Measurements from ENCODE around the gene RNPS1. TPM values are rescaled to one million over a fixed set of nuclear protein-coding genes. Genes with fewer than 3 reads are reported as not detected.

RNPS1 gene
- total RNA-seq (2014; rRNA removed; shearing (Covaris generic)), result 372 and 384 TPM in 2 replicates
- 298 and 315 TPM in 2 replicates for polyA plus RNA-seq (2016; fragmentation: Nextera tagmentation; extraction: Ambion mirVana)
- long read RNA-seq, transcript RNPS1-220 (7 exons, 2,037 nt), result major isoform, 95 of 209 reads
- long read RNA-seq, transcript RNPS1-217 (7 exons, 1,514 nt), result minor isoform, 6 of 209 reads
- long read RNA-seq, transcript RNPS1-202 (8 exons, 2,241 nt), result minor isoform, 49 of 209 reads
- long read RNA-seq, transcript RNPS1-203 (8 exons, 2,069 nt), result minor isoform, 16 of 209 reads
- long read RNA-seq, partial matches to known transcripts, result 0 of 209 reads
- long read RNA-seq, other reads (novel, unspliced or antisense), result 32 of 209 reads

DNA sequence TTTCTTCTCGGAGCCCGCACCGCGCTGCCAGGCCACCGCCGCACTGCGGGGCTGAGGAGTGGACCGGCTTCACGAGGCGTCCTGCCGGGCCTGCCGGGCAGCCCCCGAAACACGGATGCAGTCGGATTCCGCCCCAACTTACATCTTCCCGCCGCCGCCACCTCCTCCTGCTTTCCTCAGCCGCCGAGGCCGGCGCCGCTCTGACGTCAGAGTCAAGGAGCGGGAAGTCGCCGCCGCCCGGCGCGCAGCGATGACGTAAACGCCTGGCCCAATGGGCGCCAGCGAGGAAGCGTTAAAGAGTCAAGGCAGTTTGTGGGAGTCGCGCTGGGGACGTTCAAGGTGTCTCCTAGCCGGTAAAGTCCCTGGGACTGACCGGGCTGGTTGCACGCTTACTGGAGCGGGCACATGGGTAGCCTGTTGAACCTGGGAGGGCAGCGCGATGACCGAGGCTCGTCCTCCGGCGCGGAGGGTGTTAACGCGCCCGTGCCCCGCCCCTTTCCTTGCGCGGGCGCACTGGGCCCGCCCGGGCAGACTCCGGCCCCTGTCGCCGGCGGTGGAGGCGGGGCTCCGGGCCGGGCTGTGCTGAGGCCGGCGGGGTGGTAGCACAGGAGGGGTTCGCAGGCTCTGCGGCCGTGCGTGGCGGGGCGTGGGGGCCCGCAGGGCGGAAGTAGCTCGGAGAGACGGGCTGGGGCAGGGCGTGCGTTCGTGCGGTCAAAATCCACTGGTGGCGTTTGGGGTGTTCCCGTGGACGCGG is at the start of gene RNPS1:
Gene RNPS1 (minus strand): TSS at position 214 of the 754 bp plus-strand sequence. CDS start 3,483 bp downstream, outside the sequence.
- H3K36me3 Mint-ChIP-seq (ENCODE audit: low read depth), result peaks cover 42% of the 10 kb centered on the region
- H3K9me3 Mint-ChIP-seq, result no peaks in the 10 kb centered on the region; the same call in 2 of the 3 replicates
- Histone ChIP-seq H3K4me3 (peak within 1 kb of the TSS; percentile 94), H3K4me2 (peak within 1 kb of the TSS; percentile 88), H4K20me1 (replicated peaks; ENCODE audit: insufficient read depth) (peaks cover 44% of the 10 kb centered on the region), H3K27me3 (ENCODE audit: insufficient read depth) (no peaks in the 10 kb centered on the region), H3K27ac (ENCODE audit: low read depth) (peak within 1 kb of the TSS; percentile 97), H3F3A (replicated peaks; ENCODE audit: low read depth) (peaks cover 18% of the 10 kb centered on the region; the same call in 1 of the 2 replicates), H3K79me2 (replicated peaks; ENCODE audit: insufficient read depth) (peaks cover 57% of the 10 kb centered on the region), H3K4me1 (ENCODE audit: insufficient read depth) (peaks cover 20% of the 10 kb centered on the region), H3K9me2 (ENCODE audit: insufficient read depth) (no peaks in the 10 kb centered on the region), H3K36me3 (ENCODE audit: insufficient read depth) (peaks cover 8% of the 10 kb centered on the region; the same call in 1 of the 2 replicates), H2AFZ (peak within 1 kb of the TSS; percentile 99)
- peaks cover 25% of the 10 kb centered on the region for H3K4me1 Mint-ChIP-seq
- H3K4me3 Mint-ChIP-seq, result peak within 1 kb of the TSS; percentile 97
- H3K27me3 Mint-ChIP-seq (ENCODE audit: insufficient read depth, low read depth, poor library complexity), result peaks cover 10% of the 10 kb centered on the region
- peak; percentile 94 for DNase-seq (ENCODE audit: low spot score)
- TF ChIP-seq, protein P1, sequence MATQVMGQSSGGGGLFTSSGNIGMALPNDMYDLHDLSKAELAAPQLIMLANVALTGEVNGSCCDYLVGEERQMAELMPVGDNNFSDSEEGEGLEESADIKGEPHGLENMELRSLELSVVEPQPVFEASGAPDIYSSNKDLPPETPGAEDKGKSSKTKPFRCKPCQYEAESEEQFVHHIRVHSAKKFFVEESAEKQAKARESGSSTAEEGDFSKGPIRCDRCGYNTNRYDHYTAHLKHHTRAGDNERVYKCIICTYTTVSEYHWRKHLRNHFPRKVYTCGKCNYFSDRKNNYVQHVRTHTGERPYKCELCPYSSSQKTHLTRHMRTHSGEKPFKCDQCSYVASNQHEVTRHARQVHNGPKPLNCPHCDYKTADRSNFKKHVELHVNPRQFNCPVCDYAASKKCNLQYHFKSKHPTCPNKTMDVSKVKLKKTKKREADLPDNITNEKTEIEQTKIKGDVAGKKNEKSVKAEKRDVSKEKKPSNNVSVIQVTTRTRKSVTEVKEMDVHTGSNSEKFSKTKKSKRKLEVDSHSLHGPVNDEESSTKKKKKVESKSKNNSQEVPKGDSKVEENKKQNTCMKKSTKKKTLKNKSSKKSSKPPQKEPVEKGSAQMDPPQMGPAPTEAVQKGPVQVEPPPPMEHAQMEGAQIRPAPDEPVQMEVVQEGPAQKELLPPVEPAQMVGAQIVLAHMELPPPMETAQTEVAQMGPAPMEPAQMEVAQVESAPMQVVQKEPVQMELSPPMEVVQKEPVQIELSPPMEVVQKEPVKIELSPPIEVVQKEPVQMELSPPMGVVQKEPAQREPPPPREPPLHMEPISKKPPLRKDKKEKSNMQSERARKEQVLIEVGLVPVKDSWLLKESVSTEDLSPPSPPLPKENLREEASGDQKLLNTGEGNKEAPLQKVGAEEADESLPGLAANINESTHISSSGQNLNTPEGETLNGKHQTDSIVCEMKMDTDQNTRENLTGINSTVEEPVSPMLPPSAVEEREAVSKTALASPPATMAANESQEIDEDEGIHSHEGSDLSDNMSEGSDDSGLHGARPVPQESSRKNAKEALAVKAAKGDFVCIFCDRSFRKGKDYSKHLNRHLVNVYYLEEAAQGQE (IDR thresholded peaks at IDR 0.05; ENCODE audit: unreplicated experiment), result peak; percentile 20
- TF ChIP-seq ETS1 (IDR thresholded peaks at IDR 0.05) (peak; percentile 82), POLR2AphosphoS5 (IDR thresholded peaks at IDR 0.05; ENCODE audit: low read depth) (peak; percentile 97), CTCF (conservative IDR thresholded peaks at IDR 0.05; ENCODE audit: low read depth in 2 of 2) (no peak), CREB1 (CRISPR knock-in tag; IDR thresholded peaks at IDR 0.05; ENCODE audit: low read depth) (peak; percentile 99)
- peak within 1 kb of the TSS; percentile 99 for H3K27ac Mint-ChIP-seq
- peak; percentile 90 for ATAC-seq

All from GM23338 (cell line).